Motor neuron (in vitro differentiated cells): ENCODE results near the gene CTNNA3. TPM values are rescaled to one million over a fixed set of nuclear protein-coding genes. Genes with fewer than 3 reads are reported as not detected.
A peak's percentile ranks its signal among the peaks of the same experiment; 100 is the strongest.
"Not testable (repeated sequence)": the region's sequence is repeated elsewhere in the genome, so short reads cannot be mapped to it uniquely, and the experiment has no call there.

Source experiments
- ATAC-seq, 8 experiments: fragments of 200-7000 bp; cut with Tn5 transposase; replicated peaks in 6 of 8; 2 replicates each; pipeline ENCODE4 v1.8.0; 2021; ENCODE audit warnings: mild to moderate bottlenecking in 8 of 8, moderate library complexity in 8 of 8
- H3K27ac ChIP-seq, 2 donors: fragments of 250-450 bp; sonication (Bioruptor Pico); 2 replicates each; pipeline ENCODE4 v1.9.0; 2021; ENCODE audit warnings: antibody characterized with exemption in 2 of 2, mild to moderate bottlenecking in 2 of 2, moderate library complexity in 1 of 2
- H3K4me1 ChIP-seq, 2 donors: fragments of 250-450 bp; sonication (Bioruptor Pico); replicated peaks in 1 of 2; 2 replicates each; pipeline ENCODE4 v1.6.1; 2021; ENCODE audit warnings: antibody characterized with exemption in 2 of 2, mild to moderate bottlenecking in 2 of 2, moderate library complexity in 1 of 2
- H3K4me3 ChIP-seq, 5 donors: fragments of 250-450 bp; sonication (Bioruptor Pico); 2 replicates each; pipeline ENCODE4 v1.9.0; 2021; ENCODE audit warnings: antibody characterized with exemption in 5 of 5, mild to moderate bottlenecking in 5 of 5, moderate library complexity in 4 of 5
- WGBS, 10 experiments: fragments of 450-650 bp; shearing (Covaris generic); methylation state at CpG; one replicate each; pipeline ENCODE4 v1.0.0; 2022; 5-methylcytosine and 5-hydroxymethylcytosine counted together
- in situ Hi-C, 9 experiments: fragments of 400-800 bp; cut with MboI; loops; one replicate each; pipeline ENCODE4 v1.15.0; 2021; ENCODE audit warnings: low sequenced_read_pairs in 9 of 9, low pct_unique_long_range_greater_than_20kb in 2 of 9; ENCODE audit not compliant: unreplicated experiment in 9 of 9
- total RNA-seq, 8 experiments: library from RNA; unstranded; fragments of 300-600 nt; gene quantifications; 2 replicates each; pipeline versions ENCODE4 v1.2.3 to v1.2.4, GENCODE V29; 2022

The CTNNA3 gene
- 1 to 10 TPM in 3 of 8 experiments, under 1 TPM in 5; 0.05 to 4.6 (median 0.48) TPM for total RNA-seq

DNA sequence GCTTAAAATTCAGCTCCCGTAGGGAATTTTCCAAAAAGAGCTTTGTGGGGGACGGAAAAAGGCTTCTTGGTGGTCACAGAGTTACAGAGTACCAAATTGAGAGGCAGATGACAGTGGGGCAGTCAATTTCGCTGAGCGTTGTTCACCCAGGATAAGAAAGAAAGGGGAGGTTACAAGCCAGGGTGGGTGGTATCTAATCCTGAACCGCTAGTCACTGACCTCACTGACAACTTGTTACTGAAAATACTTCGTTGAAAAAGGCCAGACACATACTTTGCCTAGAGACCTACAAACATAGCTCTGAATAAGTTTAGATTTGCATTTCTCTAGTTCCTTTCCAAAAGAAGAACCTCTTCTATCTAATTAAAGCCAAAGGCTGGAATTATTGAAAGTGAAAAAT is at the start of gene CTNNA3:
Gene CTNNA3, minus strand, starts transcription at position 167 of the 400 bp plus-strand sequence.
- 0 to 84% (median 56%) methylated on average over 2 to 6 of the region's 6 CpGs; no CpG with 5 or more reads in 1 of the 10 experiments for WGBS, 10 experiments
- H3K4me1 ChIP-seq: no peaks in the 10 kb centered on the region
- ATAC-seq: no peak
- no peak within 1 kb of the TSS for H3K27ac ChIP-seq
- in situ Hi-C loops: no loop called here
- no peak within 1 kb of the TSS for H3K4me3 ChIP-seq

DNA sequence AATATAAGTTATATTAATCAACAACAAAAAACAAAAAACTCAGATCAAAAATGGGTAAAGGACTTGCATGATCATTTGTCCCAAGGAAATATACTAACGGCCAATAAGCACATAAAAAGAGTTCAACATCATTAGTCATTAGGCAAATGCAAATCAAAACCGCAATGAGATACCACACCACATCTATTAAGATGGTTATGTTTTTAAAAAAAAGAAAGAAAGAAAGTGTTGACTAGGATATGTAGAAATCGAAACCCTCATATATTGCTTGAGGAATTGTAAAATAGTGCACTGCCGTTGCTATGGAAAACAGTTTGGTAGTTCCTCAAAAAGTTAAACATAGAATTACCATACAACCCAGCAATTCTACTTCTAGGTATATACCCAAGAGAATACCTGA is 39.4 kb upstream of the CTNNA3 start:
- in situ Hi-C loops: no loop called here
- H3K27ac ChIP-seq: no peak overlapping the region

DNA sequence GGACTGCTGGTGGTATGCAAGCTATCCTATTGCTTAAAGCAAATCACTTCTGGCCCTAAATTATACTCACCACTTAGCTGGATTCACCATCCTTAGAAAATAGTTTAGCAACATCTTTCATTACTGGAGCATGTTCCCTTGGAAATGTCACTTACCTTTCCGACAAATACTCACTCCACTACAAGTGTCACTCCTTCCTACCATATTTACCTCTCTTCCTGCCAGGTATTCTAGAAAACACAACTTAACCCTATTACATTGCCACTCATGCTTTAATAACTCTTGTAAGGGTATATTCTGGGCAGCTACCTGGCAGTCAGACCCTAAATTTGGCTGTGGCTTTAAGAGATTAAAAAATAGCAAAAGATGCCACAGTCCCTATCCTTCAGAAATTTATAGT is 37.5 kb upstream of the CTNNA3 start:
- Histone ChIP-seq H3K27ac (no peak overlapping the region), H3K4me3 (no peak overlapping the region), H3K4me1 (no peaks in the 10 kb centered on the region)
- in situ Hi-C loops: no loop called here
- WGBS, 10 experiments: 9 to 100% (median 100%) methylated on average over 1 of the region's 1 CpG; no CpG with 5 or more reads in 3 of the 10 experiments
- ATAC-seq: no peak

More for the DNA sequence above, 39.4 kb upstream of the CTNNA3 start:
- Histone ChIP-seq H3K4me1 (no peaks in the 10 kb centered on the region), H3K4me3 (no peak overlapping the region)
- 0 to 98% (median 68%) methylated on average over 2 to 4 of the region's 4 CpGs; no CpG with 5 or more reads in 1 of the 10 experiments for WGBS, 10 experiments
- ATAC-seq: no peak

DNA sequence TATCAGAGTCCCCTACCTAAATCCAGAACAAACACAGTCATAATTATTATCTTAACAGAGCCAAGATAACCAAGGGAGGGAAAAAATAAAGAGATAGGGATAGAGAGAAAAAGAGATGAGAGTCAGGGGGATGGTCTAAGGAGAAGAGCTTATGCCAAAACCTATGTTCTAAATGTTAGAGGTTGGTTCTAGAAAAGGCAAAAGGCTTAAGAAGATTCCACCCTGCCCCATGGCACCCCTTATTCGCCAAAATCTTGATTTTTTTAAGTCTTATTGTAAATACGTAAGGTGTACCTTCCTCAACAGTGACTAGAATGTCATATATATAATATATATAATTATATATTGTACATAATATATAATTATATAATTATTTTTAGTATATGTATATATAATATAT is 29.6 kb upstream of the CTNNA3 start:
- Histone ChIP-seq H3K4me1 (no peaks in the 10 kb centered on the region), H3K27ac (no peak overlapping the region), H3K4me3 (no peak overlapping the region)
- no peak for ATAC-seq
- in situ Hi-C loops: no loop called here
- 38 to 100% (median 83%) methylated on average over 1 to 2 of the region's 2 CpGs; no CpG with 5 or more reads in 2 of the 10 experiments for WGBS, 10 experiments

DNA sequence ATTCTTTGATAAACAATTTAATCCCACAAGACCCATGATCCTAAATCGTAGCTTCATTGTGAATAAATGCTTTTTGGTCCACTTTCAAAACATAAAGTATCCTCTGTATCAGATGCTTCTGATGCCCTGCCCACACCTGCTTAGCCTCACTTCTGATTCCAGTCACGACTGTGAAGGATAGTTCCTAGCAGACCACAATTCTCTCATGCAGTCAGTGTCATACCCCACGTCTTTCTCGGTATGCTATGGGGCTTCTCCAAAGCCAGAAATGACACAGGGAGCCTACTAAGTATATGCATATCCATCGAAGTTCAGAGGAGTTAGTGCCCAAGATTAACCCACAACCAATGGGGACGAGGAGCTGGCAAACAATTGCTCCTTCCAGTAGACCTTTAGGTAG is 27.6 kb upstream of the CTNNA3 start:
- 0 to 80% (median 60%) methylated on average over 1 to 5 of the region's 6 CpGs; no CpG with 5 or more reads in 1 of the 10 experiments for WGBS, 10 experiments
- ATAC-seq: no peak
- no peak overlapping the region for H3K27ac ChIP-seq
- H3K4me1 ChIP-seq: no peaks in the 10 kb centered on the region
- no peak overlapping the region for H3K4me3 ChIP-seq
- in situ Hi-C loops: no loop called here

DNA sequence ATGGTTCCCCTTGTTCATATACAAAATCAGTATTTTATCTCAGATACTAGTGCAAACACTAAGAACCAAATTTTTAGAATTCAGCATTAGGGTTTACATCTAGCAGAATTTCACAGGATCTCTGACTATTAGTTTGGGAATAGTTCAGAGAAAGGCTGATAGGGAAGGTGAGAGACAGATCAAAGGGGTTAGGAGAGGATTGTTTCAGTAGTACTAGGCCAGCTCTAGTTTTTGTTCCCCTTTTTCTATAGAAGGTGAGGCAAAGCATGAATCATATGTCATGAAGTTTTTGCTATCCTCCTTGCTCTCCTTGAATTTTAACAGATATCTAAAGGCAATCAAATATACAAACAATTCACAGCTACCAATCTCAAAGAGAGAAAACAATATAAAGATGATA is 26.1 kb upstream of the CTNNA3 start:
- in situ Hi-C loops: no loop called here
- no peaks in the 10 kb centered on the region for H3K4me1 ChIP-seq
- H3K4me3 ChIP-seq: no peak overlapping the region
- no peak overlapping the region for H3K27ac ChIP-seq
- ATAC-seq: no peak

DNA sequence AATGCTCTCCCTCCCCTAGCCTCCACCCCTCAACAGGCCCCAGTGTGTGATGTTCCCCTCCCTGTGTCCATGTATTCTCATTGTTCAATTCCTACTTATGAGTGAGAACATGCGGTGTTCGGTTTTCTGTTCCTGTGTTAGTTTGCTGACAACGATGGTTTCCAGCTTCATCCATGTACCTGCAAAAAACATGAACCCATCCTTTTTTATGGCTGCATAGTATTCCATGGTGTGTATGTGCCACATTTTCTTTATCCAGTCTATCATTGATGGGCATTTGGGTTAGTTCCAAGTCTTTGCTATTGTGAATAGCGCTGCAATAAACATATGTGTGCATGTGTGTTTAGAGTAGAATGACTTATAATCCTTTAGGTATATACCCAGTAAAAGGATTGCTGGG is 20.5 kb upstream of the CTNNA3 start:
- 10 to 100% (median 64%) methylated on average over 1 to 4 of the region's 4 CpGs; no CpG with 5 or more reads in 4 of the 10 experiments for WGBS, 10 experiments
- ATAC-seq, H3K4me3 ChIP-seq, H3K27ac ChIP-seq, H3K4me1 ChIP-seq, in situ Hi-C loops: not testable (repeated sequence)

DNA sequence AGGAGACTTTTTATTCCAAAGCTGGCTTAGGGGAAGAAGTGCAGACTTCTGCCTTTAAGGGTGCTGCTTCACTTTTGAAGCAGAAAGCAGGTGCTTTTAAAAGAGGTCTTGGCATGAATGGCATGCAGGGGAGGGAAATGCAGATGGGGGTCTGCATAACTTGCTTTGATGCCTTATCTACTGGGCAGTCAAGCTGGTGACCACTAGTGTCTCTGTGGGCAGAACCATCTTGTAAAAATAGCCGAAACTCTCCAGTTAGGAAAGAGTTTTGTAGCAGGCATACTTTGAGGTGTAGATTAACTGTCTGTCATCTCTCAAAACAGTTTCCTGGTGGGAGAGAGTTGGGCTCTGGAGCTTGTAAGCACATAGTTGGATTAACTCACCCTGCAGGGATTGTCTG is 9.9 kb upstream of the CTNNA3 start:
- Histone ChIP-seq H3K27ac (no peak overlapping the region), H3K4me3 (no peak overlapping the region), H3K4me1 (no peaks in the 10 kb centered on the region)
- ATAC-seq: no peak
- in situ Hi-C loops: no loop called here
- 14 to 100% (median 86%) methylated on average over 1 of the region's 1 CpG; no CpG with 5 or more reads in 3 of the 10 experiments for WGBS, 10 experiments

DNA sequence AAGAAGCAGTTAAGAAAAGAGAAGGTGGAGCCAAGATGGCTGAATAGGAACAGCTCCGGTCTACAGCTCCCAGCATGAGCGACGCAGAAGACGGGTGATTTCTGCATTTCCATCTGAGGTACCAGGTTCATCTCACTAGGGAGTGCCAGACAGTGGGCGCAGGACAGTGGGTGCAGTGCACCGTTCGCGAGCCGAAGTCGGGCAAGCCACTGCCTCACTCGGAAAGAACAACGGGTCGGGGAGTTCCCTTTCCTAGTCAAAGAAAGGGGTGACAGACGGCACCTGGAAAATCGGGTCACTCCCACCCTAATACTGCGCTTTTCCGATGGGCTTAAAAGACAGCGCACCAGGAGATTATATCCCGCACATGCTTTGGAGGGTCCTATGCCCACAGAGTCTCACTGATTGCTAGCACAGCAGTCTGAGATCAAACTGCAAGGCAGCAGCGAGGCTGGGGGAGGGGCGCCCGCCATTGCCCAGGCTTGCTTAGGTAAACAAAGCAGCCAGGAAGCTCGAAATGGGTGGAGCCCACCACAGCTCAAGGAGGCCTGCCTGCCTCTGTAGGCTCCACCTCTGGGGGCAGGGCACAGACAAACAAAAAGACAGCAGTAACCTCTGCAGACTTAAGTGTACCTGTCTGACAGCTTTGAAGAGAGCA is 3.7 kb upstream of the CTNNA3 start:
- H3K27ac ChIP-seq, H3K4me3 ChIP-seq, H3K4me1 ChIP-seq, in situ Hi-C loops, ATAC-seq: not testable (repeated sequence)
- WGBS, 10 experiments: 96 to 100% methylated on average over 1 to 14 of the region's 23 CpGs; no CpG with 5 or more reads in 8 of the 10 experiments

DNA sequence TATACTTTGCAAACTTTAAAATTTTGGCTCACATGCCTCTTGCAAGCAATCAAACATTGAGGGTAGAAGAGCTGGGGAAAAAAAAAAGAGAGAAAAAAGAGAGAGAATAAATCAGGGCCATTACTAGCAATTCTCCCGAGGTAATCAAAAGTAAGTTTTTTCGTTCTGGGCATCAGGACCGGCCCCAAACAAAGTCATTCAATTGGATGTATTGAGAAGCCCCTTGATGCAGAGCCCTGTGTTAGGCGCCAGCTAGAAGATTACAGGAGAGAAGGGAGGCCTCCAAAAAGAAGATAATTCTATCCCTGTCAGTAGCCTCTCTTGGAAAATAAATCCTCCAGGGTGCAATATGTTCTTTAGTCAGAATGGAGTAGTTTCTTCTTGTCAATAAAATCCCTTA is 2.2 kb upstream of the CTNNA3 start:
- Histone ChIP-seq H3K4me3 (no peak overlapping the region), H3K4me1 (no peaks in the 10 kb centered on the region), H3K27ac (no peak overlapping the region)
- in situ Hi-C loops: no loop called here
- 4 to 89% (median 52%) methylated on average over 3 to 4 of the region's 4 CpGs; no CpG with 5 or more reads in 1 of the 10 experiments for WGBS, 10 experiments
- ATAC-seq: peak in 4 of 8 experiments; percentile 25 to 67 (median 50)

DNA sequence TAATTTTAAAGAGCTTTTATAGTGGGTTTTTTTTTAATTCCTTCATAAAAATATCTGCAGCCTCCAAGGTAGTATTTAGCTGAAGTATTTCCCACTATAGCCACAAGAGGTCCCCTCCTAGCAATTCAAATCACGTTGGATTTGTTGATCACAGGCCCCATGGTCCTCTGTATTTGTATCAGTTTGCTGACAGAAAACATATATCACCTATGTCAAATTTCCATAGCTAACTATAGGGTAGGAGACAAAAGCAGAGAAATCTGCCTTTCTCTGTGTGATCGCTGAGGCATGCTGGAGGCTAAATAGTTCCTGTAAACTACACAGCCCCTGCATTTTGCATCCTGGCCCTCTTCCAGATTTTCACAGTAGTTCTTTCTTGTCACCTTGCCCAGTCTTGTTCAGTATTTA is 1.7 kb upstream of the CTNNA3 start:
- ATAC-seq: peak; percentile 84 to 96 (median 91)
- no peak overlapping the region for H3K27ac ChIP-seq
- H3K4me3 ChIP-seq: no peak overlapping the region
- H3K4me1 ChIP-seq: no peaks in the 10 kb centered on the region
- in situ Hi-C loops: no loop called here
- WGBS, 10 experiments: 0 to 44% (median 18%) methylated on average over 1 to 2 of the region's 2 CpGs; no CpG with 5 or more reads in 3 of the 10 experiments

DNA sequence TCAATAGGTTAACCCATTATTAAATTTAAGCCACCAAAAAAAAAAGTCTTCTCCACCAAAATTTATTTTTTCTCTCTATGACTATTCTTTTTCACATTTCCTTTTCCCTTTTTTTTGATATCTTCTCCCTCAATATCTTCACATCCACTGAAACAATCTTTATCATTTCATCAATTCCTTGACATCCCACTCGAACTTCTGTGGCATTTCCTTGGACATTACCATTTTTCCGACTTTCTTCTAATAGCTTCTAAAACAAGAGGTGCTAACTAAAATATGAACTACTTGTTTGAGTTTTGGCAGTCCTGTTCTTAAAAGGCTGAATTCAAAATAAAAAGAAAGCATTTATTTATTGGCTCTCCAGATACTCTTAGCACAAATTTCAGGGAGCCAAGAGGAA is 684 bp upstream of the CTNNA3 start:
- Histone ChIP-seq H3K27ac (no peak overlapping the region), H3K4me1 (no peaks in the 10 kb centered on the region), H3K4me3 (no peak overlapping the region)
- no peak for ATAC-seq
- 2 to 100% (median 85%) methylated on average over 2 of the region's 2 CpGs for WGBS, 10 experiments
- in situ Hi-C loops: no loop called here

DNA sequence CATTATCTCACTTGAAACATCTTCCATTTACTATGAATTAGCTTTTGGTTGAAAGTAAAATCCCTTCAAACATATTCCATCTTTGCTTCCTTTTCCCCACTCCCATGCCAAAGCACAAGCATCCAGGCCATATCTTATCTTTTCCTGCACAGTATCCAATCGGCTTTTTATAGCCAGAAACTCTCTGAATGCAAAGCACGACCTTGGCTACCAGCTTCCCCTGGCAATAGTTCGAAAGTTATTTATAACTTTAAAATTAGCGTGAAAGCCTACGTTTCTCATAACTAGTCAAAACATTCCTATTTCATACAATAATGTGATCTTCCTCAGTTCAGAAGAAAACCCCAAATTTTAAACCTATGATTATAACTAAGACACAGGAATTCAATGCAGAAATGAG is 440 bp downstream of the CTNNA3 start:
- in situ Hi-C loops: no loop called here
- no peak overlapping the region for H3K27ac ChIP-seq
- no peak for ATAC-seq
- 10 to 88% (median 66%) methylated on average over 2 to 5 of the region's 5 CpGs for WGBS, 10 experiments
- no peak overlapping the region for H3K4me3 ChIP-seq
- H3K4me1 ChIP-seq: no peaks in the 10 kb centered on the region

DNA sequence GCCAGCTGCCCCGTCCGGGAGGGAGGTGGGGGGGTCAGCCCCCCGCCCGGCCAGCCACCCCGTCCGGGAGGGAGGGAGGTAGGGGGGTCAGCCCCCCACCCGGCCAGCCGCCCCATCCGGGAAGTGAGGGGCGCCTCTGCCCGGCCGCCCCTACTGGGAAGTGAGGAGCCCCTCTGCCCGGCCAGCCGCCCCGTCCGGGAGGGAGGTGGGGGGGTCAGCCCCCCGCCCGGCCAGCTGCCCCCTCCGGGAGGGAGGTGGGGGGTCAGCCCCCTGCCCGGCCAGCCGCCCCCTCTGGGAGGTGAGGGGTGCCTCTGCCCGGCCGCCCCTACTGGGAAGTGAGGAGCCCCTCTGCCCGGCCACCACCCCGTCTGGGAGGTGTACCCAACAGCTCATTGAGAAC is 4.1 kb downstream of the CTNNA3 start:
- H3K27ac ChIP-seq, in situ Hi-C loops: not testable (repeated sequence)

More for the DNA sequence above, 4.1 kb downstream of the CTNNA3 start:
- no CpG with 5 or more reads among the region's 25 CpGs for WGBS, 10 experiments
- ATAC-seq, H3K4me1 ChIP-seq, H3K4me3 ChIP-seq: not testable (repeated sequence)
